ENCODE data around the gene PLGRKT. TPM values are rescaled to one million over a fixed set of nuclear protein-coding genes. Genes with fewer than 3 reads are reported as not detected.
A peak's percentile ranks its signal among the peaks of the same experiment; 100 is the strongest.
"Not testable (repeated sequence)": the region's sequence is repeated elsewhere in the genome, so short reads cannot be mapped to it uniquely, and the experiment has no call there.

PLGRKT gene
- total RNA-seq, 1 experiment from 2014 or later, result 5.0 TPM

DNA sequence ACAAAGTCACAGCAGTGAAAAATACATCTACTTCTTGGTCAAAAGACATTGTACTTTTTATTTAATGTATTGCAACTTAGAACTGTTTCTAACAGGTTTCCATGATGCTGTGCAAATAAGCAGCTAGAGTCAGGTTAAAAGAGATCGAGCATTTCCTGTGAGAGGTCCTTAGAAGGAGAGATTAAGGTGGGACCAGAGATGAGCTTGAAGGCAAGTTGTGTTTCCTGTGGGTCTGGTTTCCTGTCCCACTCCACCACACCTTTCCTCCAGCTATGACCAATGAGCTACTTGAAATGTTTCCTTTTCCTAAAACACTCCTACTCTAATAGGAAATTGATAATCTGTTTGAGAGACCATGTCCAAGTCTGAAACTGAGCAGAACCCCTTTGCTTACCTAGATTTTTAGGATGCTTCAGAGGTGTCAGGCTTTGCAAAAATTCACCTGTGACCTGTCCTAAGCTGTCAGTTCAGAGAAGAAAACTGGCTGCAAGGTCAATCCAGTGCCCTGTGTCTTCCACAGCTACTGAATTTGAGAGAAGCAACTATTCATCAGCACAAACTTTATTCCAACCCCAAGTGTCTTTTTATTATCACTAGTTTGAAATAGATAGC is 85.0 kb downstream of the PLGRKT start:
- Histone ChIP-seq H3K4me1 (no peaks in the 10 kb centered on the region), H3K27me3 (replicated peaks; ENCODE audit: control insufficient read depth, insufficient read depth, low read length) (no peaks in the 10 kb centered on the region), H3K9me3 (no peaks in the 10 kb centered on the region), H3K36me3 (ENCODE audit: control insufficient read depth, insufficient read depth, low read length) (no peaks in the 10 kb centered on the region), H3K4me3 (ENCODE audit: low read depth, low read length) (no peak overlapping the region)
- TF ChIP-seq, protein P1, sequence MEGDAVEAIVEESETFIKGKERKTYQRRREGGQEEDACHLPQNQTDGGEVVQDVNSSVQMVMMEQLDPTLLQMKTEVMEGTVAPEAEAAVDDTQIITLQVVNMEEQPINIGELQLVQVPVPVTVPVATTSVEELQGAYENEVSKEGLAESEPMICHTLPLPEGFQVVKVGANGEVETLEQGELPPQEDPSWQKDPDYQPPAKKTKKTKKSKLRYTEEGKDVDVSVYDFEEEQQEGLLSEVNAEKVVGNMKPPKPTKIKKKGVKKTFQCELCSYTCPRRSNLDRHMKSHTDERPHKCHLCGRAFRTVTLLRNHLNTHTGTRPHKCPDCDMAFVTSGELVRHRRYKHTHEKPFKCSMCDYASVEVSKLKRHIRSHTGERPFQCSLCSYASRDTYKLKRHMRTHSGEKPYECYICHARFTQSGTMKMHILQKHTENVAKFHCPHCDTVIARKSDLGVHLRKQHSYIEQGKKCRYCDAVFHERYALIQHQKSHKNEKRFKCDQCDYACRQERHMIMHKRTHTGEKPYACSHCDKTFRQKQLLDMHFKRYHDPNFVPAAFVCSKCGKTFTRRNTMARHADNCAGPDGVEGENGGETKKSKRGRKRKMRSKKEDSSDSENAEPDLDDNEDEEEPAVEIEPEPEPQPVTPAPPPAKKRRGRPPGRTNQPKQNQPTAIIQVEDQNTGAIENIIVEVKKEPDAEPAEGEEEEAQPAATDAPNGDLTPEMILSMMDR (IDR thresholded peaks at IDR 0.05; ENCODE audit: insufficient read depth in 1 of 2, low read depth in 1 of 2, low read length in 1 of 2, severe bottlenecking in 1 of 2, unreplicated experiment in 1 of 2), result no peak
- DNase-seq, result no peak
- intact Hi-C loops (cut with micrococcal nuclease; ENCODE audit: unreplicated experiment), result no loop called here
- CTCF ChIA-PET, result interaction anchor here (0.5 kb wide), 1 partner anchor 1614 kb away, joined by 3 read pairs; no protein-coding TSS in a partner anchor
- Mint-ChIP-seq H3K4me3 (ENCODE audit: unreplicated experiment) (no peak overlapping the region), H3K36me3 (ENCODE audit: insufficient read depth, unreplicated experiment) (no peaks in the 10 kb centered on the region), H3K27ac (ENCODE audit: unreplicated experiment) (no peak overlapping the region), H3K9me3 (ENCODE audit: unreplicated experiment) (peaks cover 6% of the 10 kb centered on the region), H3K4me1 (ENCODE audit: low read depth, unreplicated experiment) (no peaks in the 10 kb centered on the region), H3K27me3 (ENCODE audit: insufficient read depth, unreplicated experiment) (peaks cover under 1% of the 10 kb centered on the region)
- no TSS peak for BruUV-seq (replicated peaks)
- POLR2A ChIA-PET, result no interaction called here

- H3K4me1 Mint-ChIP-seq (ENCODE audit: low read depth, unreplicated experiment); H3K4me1 ChIP-seq; BruUV-seq (replicated peaks); H3K27me3 Mint-ChIP-seq (ENCODE audit: insufficient read depth, unreplicated experiment); CTCF ChIA-PET; H3K9me3 ChIP-seq; intact Hi-C loops (cut with micrococcal nuclease; ENCODE audit: unreplicated experiment); H3K9me3 Mint-ChIP-seq (ENCODE audit: unreplicated experiment); H3K27me3 ChIP-seq (replicated peaks; ENCODE audit: control insufficient read depth, insufficient read depth, low read length); H3K36me3 ChIP-seq (ENCODE audit: control insufficient read depth, insufficient read depth, low read length); H3K27ac Mint-ChIP-seq (ENCODE audit: unreplicated experiment); H3K4me3 ChIP-seq (ENCODE audit: low read depth, low read length); H3K36me3 Mint-ChIP-seq (ENCODE audit: insufficient read depth, unreplicated experiment); POLR2A ChIA-PET: not testable (repeated sequence)
- peak within 1 kb of the TSS; percentile 58 for H3K4me3 Mint-ChIP-seq (ENCODE audit: unreplicated experiment)
- peak in 1 of 2 experiments; percentile 5 for DNase-seq
These were observed 98.4 kb downstream of the PLGRKT start, which contains the start of gene RLN1 for GRCh38 chr9:5338992-5339981. TSS of gene RLN1 (minus strand) at chr9:5339876. CDS start at chr9:5339746, 130 bp downstream.

- Mint-ChIP-seq H3K4me1 (ENCODE audit: low read depth, unreplicated experiment) (peaks cover 6% of the 10 kb centered on the region), H3K36me3 (ENCODE audit: insufficient read depth, unreplicated experiment) (no peaks in the 10 kb centered on the region), H3K27me3 (ENCODE audit: insufficient read depth, unreplicated experiment) (no peaks in the 10 kb centered on the region), H3K27ac (ENCODE audit: unreplicated experiment) (no peak overlapping the region), H3K9me3 (ENCODE audit: unreplicated experiment) (no peaks in the 10 kb centered on the region), H3K4me3 (ENCODE audit: unreplicated experiment) (no peak overlapping the region)
- H3K4me3 ChIP-seq (ENCODE audit: low read depth, low read length), result no peak overlapping the region
- intact Hi-C loops (cut with micrococcal nuclease; ENCODE audit: unreplicated experiment), result no loop called here
- ChIA-PET CTCF (no interaction called here), POLR2A (no interaction called here)
- H3K27me3 ChIP-seq (replicated peaks; ENCODE audit: control insufficient read depth, insufficient read depth, low read length), result no peaks in the 10 kb centered on the region
- BruUV-seq (replicated peaks), result no TSS peak
- TF ChIP-seq, protein P1 (IDR thresholded peaks at IDR 0.05; ENCODE audit: insufficient read depth in 1 of 2, low read depth in 1 of 2, low read length in 1 of 2, severe bottlenecking in 1 of 2, unreplicated experiment in 1 of 2), result no peak
- no peaks in the 10 kb centered on the region for H3K36me3 ChIP-seq (ENCODE audit: control insufficient read depth, insufficient read depth, low read length)
- no peak for DNase-seq
- H3K4me1 ChIP-seq, result no peaks in the 10 kb centered on the region
- H3K9me3 ChIP-seq, result no peaks in the 10 kb centered on the region
These were observed 101.0 kb downstream of the PLGRKT start for GRCh38 chr9:5336688-5337087.

DNA sequence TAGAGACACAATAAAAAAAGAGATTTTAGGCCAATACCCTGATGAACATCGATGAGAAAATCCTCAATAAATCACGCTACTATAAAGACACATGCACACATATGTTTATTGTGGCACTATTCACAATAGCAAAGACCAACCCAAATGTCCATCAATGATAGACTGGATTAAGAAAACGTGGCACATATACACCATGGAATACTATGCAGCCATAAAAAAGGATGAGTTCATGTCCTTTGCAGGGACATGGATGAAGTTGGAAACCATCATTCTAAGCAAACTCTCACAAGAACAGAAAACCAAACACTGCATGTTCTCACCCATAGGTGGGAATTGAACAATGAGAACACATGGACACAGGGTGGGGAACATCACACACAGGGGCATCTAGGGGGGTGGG is 106.4 kb downstream of the PLGRKT start:
- POLR2A ChIA-PET, result interaction anchor here (0.6 kb wide), 1 partner anchor 60 kb away, joined by 4 read pairs; no protein-coding TSS in a partner anchor
- H3K9me3 Mint-ChIP-seq (ENCODE audit: unreplicated experiment); H3K27me3 ChIP-seq (replicated peaks; ENCODE audit: control insufficient read depth, insufficient read depth, low read length); H3K27me3 Mint-ChIP-seq (ENCODE audit: insufficient read depth, unreplicated experiment); H3K4me1 Mint-ChIP-seq (ENCODE audit: low read depth, unreplicated experiment); H3K36me3 ChIP-seq (ENCODE audit: control insufficient read depth, insufficient read depth, low read length); DNase-seq; H3K27ac Mint-ChIP-seq (ENCODE audit: unreplicated experiment); CTCF ChIA-PET; H3K4me3 ChIP-seq (ENCODE audit: low read depth, low read length); BruUV-seq (replicated peaks); H3K36me3 Mint-ChIP-seq (ENCODE audit: insufficient read depth, unreplicated experiment); intact Hi-C loops (cut with micrococcal nuclease; ENCODE audit: unreplicated experiment); H3K9me3 ChIP-seq; H3K4me1 ChIP-seq; H3K4me3 Mint-ChIP-seq (ENCODE audit: unreplicated experiment): not testable (repeated sequence)
